Osteocyte (in vitro differentiated cells): ENCODE results near the gene PLCB3. TPM values are rescaled to one million over a fixed set of nuclear protein-coding genes. Genes with fewer than 3 reads are reported as not detected.

Source experiments
- DNase-seq: peaks from one replicate; pipeline ENCODE4 v3.0.0; 2021; ENCODE audit warnings: mixed read lengths; ENCODE audit not compliant: unreplicated experiment; ENCODE audit errors: extremely low spot score
- H3K27ac Mint-ChIP-seq: one replicate; pipeline ENCODE4 v1.8.0; 2021; ENCODE audit warnings: mild to moderate bottlenecking, mixed read lengths; ENCODE audit not compliant: unreplicated experiment
- H3K27me3 Mint-ChIP-seq: one replicate; pipeline ENCODE4 v1.8.0; 2021; ENCODE audit warnings: mixed read lengths; ENCODE audit not compliant: unreplicated experiment
- H3K36me3 Mint-ChIP-seq: one replicate; pipeline ENCODE4 v1.8.0; 2021; ENCODE audit warnings: mixed read lengths; ENCODE audit not compliant: unreplicated experiment
- H3K4me1 Mint-ChIP-seq: one replicate; pipeline ENCODE4 v1.8.0; 2021; ENCODE audit warnings: mixed read lengths; ENCODE audit not compliant: unreplicated experiment
- H3K4me3 Mint-ChIP-seq: one replicate; pipeline ENCODE4 v1.8.0; 2021; ENCODE audit warnings: mild to moderate bottlenecking, moderate library complexity, mixed read lengths; ENCODE audit not compliant: unreplicated experiment
- H3K9me3 Mint-ChIP-seq: one replicate; pipeline ENCODE4 v1.8.0; 2021; ENCODE audit warnings: mixed read lengths; ENCODE audit not compliant: unreplicated experiment
- CTCF ChIP-seq: fragments of 200-600 bp; sonication (generic); IDR thresholded peaks from 2 replicates; pipeline ENCODE4 v1.5.0; 2021; ENCODE audit warnings: antibody characterized with exemption, mild to moderate bottlenecking, moderate library complexity
- total RNA-seq: library from RNA; stranded (reverse); gene quantifications from 2 replicates; pipeline ENCODE4 v1.2.1, GENCODE V29; 2021

Gene PLCB3
- total RNA-seq, 1 donor from 2014 or later = 32.0 TPM

GRCh38 chr11:64249038-64249437, 2.3 kb upstream of the PLCB3 start:
- H3K4me1 Mint-ChIP-seq = peaks cover 33% of the 10 kb centered on the region
- peaks cover 3% of the 10 kb centered on the region for H3K36me3 Mint-ChIP-seq
- no peaks in the 10 kb centered on the region for H3K27me3 Mint-ChIP-seq
- no peaks in the 10 kb centered on the region for H3K9me3 Mint-ChIP-seq
- TF ChIP-seq CTCF = no peak
- DNase-seq = no peak
- H3K4me3 Mint-ChIP-seq = no peak overlapping the region
- H3K27ac Mint-ChIP-seq = no peak overlapping the region

GRCh38 chr11:64249563-64250414, 1.5 kb upstream of the PLCB3 start:
- Mint-ChIP-seq H3K4me1 (peaks cover 30% of the 10 kb centered on the region), H3K27ac (no peak overlapping the region), H3K4me3 (no peak overlapping the region), H3K9me3 (no peaks in the 10 kb centered on the region), H3K27me3 (no peaks in the 10 kb centered on the region), H3K36me3 (no peaks in the 10 kb centered on the region)
- no peak for TF ChIP-seq CTCF
- DNase-seq = no peak

GRCh38 chr11:64250415-64251015, 815 bp upstream of the PLCB3 start:
- Mint-ChIP-seq H3K9me3 (no peaks in the 10 kb centered on the region), H3K4me3 (peak overlapping the region; percentile 79), H3K27me3 (no peaks in the 10 kb centered on the region), H3K27ac (no peak overlapping the region), H3K4me1 (peaks cover 26% of the 10 kb centered on the region), H3K36me3 (no peaks in the 10 kb centered on the region)
- no peak for TF ChIP-seq CTCF
- no peak for DNase-seq

GRCh38 chr11:64251753-64252002, 348 bp downstream of the PLCB3 start:
- Mint-ChIP-seq H3K4me1 (peaks cover 26% of the 10 kb centered on the region), H3K27me3 (no peaks in the 10 kb centered on the region), H3K9me3 (no peaks in the 10 kb centered on the region), H3K36me3 (no peaks in the 10 kb centered on the region), H3K4me3 (peak overlapping the region; percentile 86), H3K27ac (peak overlapping the region; percentile 64)
- DNase-seq = no peak
- no peak for TF ChIP-seq CTCF

GRCh38 chr11:64252003-64252872, 908 bp downstream of the PLCB3 start:
- peak; percentile 14 for TF ChIP-seq CTCF
- Mint-ChIP-seq H3K36me3 (no peaks in the 10 kb centered on the region), H3K27ac (peak overlapping the region; percentile 64), H3K4me1 (peaks cover 26% of the 10 kb centered on the region), H3K4me3 (peak overlapping the region; percentile 86), H3K27me3 (no peaks in the 10 kb centered on the region), H3K9me3 (no peaks in the 10 kb centered on the region)
- DNase-seq = no peak
